ENCODE data around the gene METTL25B. TPM values are rescaled to one million over a fixed set of nuclear protein-coding genes. Genes with fewer than 3 reads are reported as not detected.

The METTL25B gene
- total and polyA plus RNA-seq, 2 of the 4 experiments (the other 2 are of a cell fraction): 2.3 to 10.1 TPM

DNA sequence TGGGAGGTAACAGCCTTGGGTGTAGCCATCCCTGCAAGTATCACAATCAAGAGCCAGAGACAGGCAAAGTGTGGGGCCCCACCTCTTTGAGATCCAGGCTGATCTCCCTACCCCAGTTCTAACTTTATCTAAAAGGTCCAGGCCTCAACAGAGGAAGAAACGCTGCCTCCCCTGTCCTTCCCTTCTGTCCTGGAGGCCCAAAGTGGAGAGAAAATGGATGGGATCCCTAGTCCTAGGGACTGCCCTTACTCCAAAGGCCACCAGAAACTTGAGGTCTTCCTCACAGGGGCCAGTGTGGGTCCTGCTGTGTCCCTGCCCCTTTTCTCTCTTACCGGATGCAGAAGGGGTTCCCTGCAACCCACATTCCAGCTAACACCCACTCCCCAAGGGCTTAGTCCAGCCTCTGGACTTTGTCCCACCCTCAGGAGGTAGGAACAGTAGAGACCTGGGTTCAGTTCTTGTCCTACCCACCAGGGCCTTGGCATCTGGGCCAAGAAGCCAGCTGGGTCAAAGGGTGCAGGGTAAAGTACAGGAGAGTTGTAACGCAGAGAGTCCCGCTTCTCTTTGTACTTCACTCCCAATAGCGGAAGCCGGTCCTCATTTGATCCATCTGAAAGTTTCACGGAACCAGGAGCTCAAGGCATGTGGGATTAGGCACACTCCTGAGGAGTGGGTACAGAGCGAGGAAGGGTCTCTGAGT is 21.3 kb downstream of the METTL25B start (continued):
- no peak for TF ChIP-seq NFE2L2 (IDR thresholded peaks at IDR 0.05; ENCODE audit: low read depth, low read length)

- Histone ChIP-seq H3K79me1 (ENCODE audit: low read depth in 1 of 2, low read length in 2 of 2) (peaks cover 16 to 62% of the 10 kb centered on the region in 2 experiments), H3K23ac (ENCODE audit: low read depth, low read length) (peak overlapping the region; percentile 97), H4K20me1 (ENCODE audit: insufficient read depth, low read length) (0 out of 2 replicates have a peak, but pooled peaks cover 8% of the 10 kb centered on the region), H4K8ac (ENCODE audit: low read depth in 2 of 2, low read length in 2 of 2) (peak overlapping the region; percentile 93 to 96), H3K36me3 (ENCODE audit: control insufficient read depth, insufficient read depth, low read length) (no peaks in the 10 kb centered on the region), H3K4me1 (ENCODE audit: control insufficient read depth, insufficient read depth, low read length) (peaks cover 35% of the 10 kb centered on the region), H3K4me2 (ENCODE audit: low read depth, low read length) (peak overlapping the region; percentile 93), H2AK5ac (ENCODE audit: low read depth, low read length) (peak overlapping the region; percentile 83), H3K9me1 (ENCODE audit: insufficient read depth, low read length) (peaks cover 24% of the 10 kb centered on the region; the same call in 1 of the 2 replicates), H2AFZ (replicated peaks; ENCODE audit: low read length, poor library complexity) (peak overlapping the region; percentile 69), H2BK120ac (ENCODE audit: low read depth, low read length) (peak overlapping the region; percentile 95), H3K27ac (ENCODE audit: insufficient read depth, low read length) (peak overlapping the region; percentile 95), H3K56ac (ENCODE audit: extremely low read depth, insufficient read depth, low read length) (peak overlapping the region; percentile 81), H2BK5ac (ENCODE audit: low read depth, low read length, poor library complexity, severe bottlenecking) (peak overlapping the region; percentile 98), H3K14ac (replicated peaks; ENCODE audit: low read depth, low read length) (peak overlapping the region; percentile 99), H2BK15ac (ENCODE audit: low read depth, low read length) (peak overlapping the region; percentile 97), H2AK9ac (replicated peaks; ENCODE audit: low read depth, low read length, poor library complexity) (peak overlapping the region; percentile 100), H2BK20ac (ENCODE audit: low read depth, low read length) (0 out of 2 replicates have a peak overlapping the region, but pooled peaks have one; percentile 13), H3K4ac (ENCODE audit: low read depth, low read length) (peak overlapping the region; percentile 98), H4K5ac (ENCODE audit: low read depth, low read length) (peak overlapping the region; percentile 31; the same call in 1 of the 2 replicates), H3K9me3 (ENCODE audit: control insufficient read depth, insufficient read depth, low read length) (no peaks in the 10 kb centered on the region), H3K4me3 (ENCODE audit: insufficient read depth, low read depth, low read length) (peak overlapping the region; percentile 86), H3K18ac (ENCODE audit: low read depth, low read length) (peak overlapping the region; percentile 38), H3K27me3 (ENCODE audit: control insufficient read depth, insufficient read depth, low read length) (no peaks in the 10 kb centered on the region), H3K9ac (ENCODE audit: low read depth, low read length) (peak overlapping the region; percentile 78), H4K91ac (ENCODE audit: insufficient read depth, low read depth, low read length) (peak overlapping the region; percentile 99)
- no peak for ATAC-seq (ENCODE audit: low read depth)
- in situ Hi-C loops (cut with MboI; ENCODE audit: low sequenced_read_pairs) (no loop called here), dilution Hi-C loops (cut with HindIII; ENCODE audit: low sequenced_read_pairs, unreplicated experiment) (no loop called here), intact Hi-C loops (cut with micrococcal nuclease) (no loop called here)
- ChIA-PET CTCF (interaction anchor here (1.3 kb wide), 1 partner anchor 45 kb away, joined by 4 read pairs; the partner anchor contains the start of gene CRABP2), POLR2A (ENCODE audit: unreplicated experiment) (no interaction called here)
- no peak for DNase-seq
- BruUV-seq (replicated peaks): no TSS peak
- WGBS, 2 experiments (ENCODE audit: extremely low coverage in 2 of 2, insufficient read length in 1 of 2): no CpG with 5 or more reads among the region's 5 CpGs
- TF ChIP-seq SMC3 (IDR thresholded peaks at IDR 0.05; ENCODE audit: low read depth, low read length): no peak
- no peak for TF ChIP-seq ELK1 (IDR thresholded peaks at IDR 0.05; ENCODE audit: borderline replicate concordance, low read depth, low read length)
- no peak for TF ChIP-seq POLR2A (IDR thresholded peaks at IDR 0.05; ENCODE audit: low read depth, low read length)
- no peak for TF ChIP-seq MAFK (IDR thresholded peaks at IDR 0.05; ENCODE audit: low read depth, low read length)
- TF ChIP-seq MAZ (IDR thresholded peaks at IDR 0.05; ENCODE audit: borderline replicate concordance, low read depth, low read length): no peak
- TF ChIP-seq RCOR1 (IDR thresholded peaks at IDR 0.05; ENCODE audit: insufficient replicate concordance, low read length): no peak
- no peak for TF ChIP-seq MXI1 (IDR thresholded peaks at IDR 0.05; ENCODE audit: borderline replicate concordance, low read depth, low read length)
- TF ChIP-seq, protein P1, sequence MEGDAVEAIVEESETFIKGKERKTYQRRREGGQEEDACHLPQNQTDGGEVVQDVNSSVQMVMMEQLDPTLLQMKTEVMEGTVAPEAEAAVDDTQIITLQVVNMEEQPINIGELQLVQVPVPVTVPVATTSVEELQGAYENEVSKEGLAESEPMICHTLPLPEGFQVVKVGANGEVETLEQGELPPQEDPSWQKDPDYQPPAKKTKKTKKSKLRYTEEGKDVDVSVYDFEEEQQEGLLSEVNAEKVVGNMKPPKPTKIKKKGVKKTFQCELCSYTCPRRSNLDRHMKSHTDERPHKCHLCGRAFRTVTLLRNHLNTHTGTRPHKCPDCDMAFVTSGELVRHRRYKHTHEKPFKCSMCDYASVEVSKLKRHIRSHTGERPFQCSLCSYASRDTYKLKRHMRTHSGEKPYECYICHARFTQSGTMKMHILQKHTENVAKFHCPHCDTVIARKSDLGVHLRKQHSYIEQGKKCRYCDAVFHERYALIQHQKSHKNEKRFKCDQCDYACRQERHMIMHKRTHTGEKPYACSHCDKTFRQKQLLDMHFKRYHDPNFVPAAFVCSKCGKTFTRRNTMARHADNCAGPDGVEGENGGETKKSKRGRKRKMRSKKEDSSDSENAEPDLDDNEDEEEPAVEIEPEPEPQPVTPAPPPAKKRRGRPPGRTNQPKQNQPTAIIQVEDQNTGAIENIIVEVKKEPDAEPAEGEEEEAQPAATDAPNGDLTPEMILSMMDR (conservative IDR thresholded peaks at IDR 0.05; ENCODE audit: low read depth, low read length): no peak
- TF ChIP-seq, protein P2, sequence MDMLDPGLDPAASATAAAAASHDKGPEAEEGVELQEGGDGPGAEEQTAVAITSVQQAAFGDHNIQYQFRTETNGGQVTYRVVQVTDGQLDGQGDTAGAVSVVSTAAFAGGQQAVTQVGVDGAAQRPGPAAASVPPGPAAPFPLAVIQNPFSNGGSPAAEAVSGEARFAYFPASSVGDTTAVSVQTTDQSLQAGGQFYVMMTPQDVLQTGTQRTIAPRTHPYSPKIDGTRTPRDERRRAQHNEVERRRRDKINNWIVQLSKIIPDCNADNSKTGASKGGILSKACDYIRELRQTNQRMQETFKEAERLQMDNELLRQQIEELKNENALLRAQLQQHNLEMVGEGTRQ (IDR thresholded peaks at IDR 0.05; ENCODE audit: low read depth, low read length): no peak
- no peak for TF ChIP-seq FOS (IDR thresholded peaks at IDR 0.05; ENCODE audit: low read depth, low read length)
- no peak for TF ChIP-seq CHD1 (IDR thresholded peaks at IDR 0.05; ENCODE audit: low read depth, low read length)
Observed at GRCh38 chr1:156750191-156750672, 22.0 kb downstream of the METTL25B start.

All from IMR-90 (cell line).